Common myeloid progenitor, CD34-positive (primary cell): ENCODE data around the gene SHROOM2.
A peak's percentile ranks its signal among the peaks of the same experiment; 100 is the strongest.
"Not testable (repeated sequence)": the region's sequence is repeated elsewhere in the genome, so short reads cannot be mapped to it uniquely, and the experiment has no call there.

Experiments used
- CTCF ChIA-PET: fragments of 350-600 bp; sonication (Branson Sonifier 250); formaldehyde crosslinking; loops from one replicate; lab custom pipeline; 2021; ENCODE audit warnings: antibody characterized with exemption; lab: Charles Lee
- POLR2A ChIA-PET: fragments of 350-600 bp; sonication (Branson Sonifier 250); formaldehyde crosslinking; loops from one replicate; lab custom pipeline; 2021; ENCODE audit warnings: antibody characterized with exemption; lab: Charles Lee
- DNase-seq, 3 donors: peaks; one replicate each; pipeline versions ENCODE4 v3.0.0 to v3.0.0-alpha.2; 2013
- H3K27ac ChIP-seq, 2 experiments: 1 replicate in 1 of 2; 2 replicates in 1 of 2; pipeline ENCODE4 v1.7.0; 2013; ENCODE audit warnings: inconsistent platforms in 2 of 2, low read length in 2 of 2, mild to moderate bottlenecking in 2 of 2, low read depth in 1 of 2, moderate library complexity in 1 of 2; ENCODE audit not compliant: severe bottlenecking in 2 of 2, insufficient read depth in 1 of 2, poor library complexity in 1 of 2
- H3K27me3 ChIP-seq, 5 experiments: replicated peaks in 2 of 5; 1 replicate in 3 of 5; 2 replicates in 2 of 5; pipeline versions ENCODE4 v1.6.1 to v1.7.0; 2013; ENCODE audit warnings: low read length in 4 of 5, mild to moderate bottlenecking in 2 of 5, moderate library complexity in 2 of 5, inconsistent platforms in 1 of 5; ENCODE audit not compliant: insufficient read depth in 5 of 5, control insufficient read depth in 4 of 5
- H3K36me3 ChIP-seq, 4 experiments: 1 replicate in 2 of 4; 2 replicates in 2 of 4; pipeline versions ENCODE4 v1.6.1 to v1.7.0; 2013; ENCODE audit warnings: low read length in 3 of 4, control low read depth in 1 of 4, mild to moderate bottlenecking in 1 of 4; ENCODE audit not compliant: control insufficient read depth in 4 of 4, insufficient read depth in 4 of 4
- H3K4me1 ChIP-seq, 4 experiments: 1 replicate in 3 of 4; 2 replicates in 1 of 4; pipeline versions ENCODE4 v1.6.1 to v1.7.1; 2013; ENCODE audit warnings: low read length in 3 of 4, mild to moderate bottlenecking in 3 of 4, control low read depth in 1 of 4, inconsistent platforms in 1 of 4, moderate library complexity in 1 of 4; ENCODE audit not compliant: control insufficient read depth in 4 of 4, insufficient read depth in 4 of 4; ENCODE audit errors: control extremely low read depth in 1 of 4
- H3K4me3 ChIP-seq, 7 experiments: 1 replicate in 4 of 7; 2 replicates in 3 of 7; pipeline versions ENCODE4 v1.5.1 to v1.7.0; 2013; ENCODE audit warnings: mild to moderate bottlenecking in 7 of 7, low read length in 6 of 7, moderate library complexity in 6 of 7, inconsistent platforms in 2 of 7, low read depth in 2 of 7, control low read depth in 1 of 7; ENCODE audit not compliant: insufficient read depth in 4 of 7, control insufficient read depth in 1 of 7; ENCODE audit errors: extremely low read depth in 1 of 7
- H3K9me3 ChIP-seq, 5 experiments: 1 replicate in 4 of 5; 2 replicates in 1 of 5; pipeline versions ENCODE4 v1.6.1 to v1.7.1; 2013; ENCODE audit warnings: low read length in 4 of 5, mild to moderate bottlenecking in 2 of 5, inconsistent platforms in 1 of 5, low read depth in 1 of 5, moderate library complexity in 1 of 5; ENCODE audit not compliant: control insufficient read depth in 4 of 5, insufficient read depth in 2 of 5; ENCODE audit errors: control extremely low read depth in 1 of 5
- WGBS: methylation state at CpG from one replicate; pipeline ENCODE4 v1.1.5; 2013; ENCODE audit not compliant: insufficient coverage; 5-methylcytosine and 5-hydroxymethylcytosine counted together

SHROOM2 gene

GRCh38 chrX:9856588-9856987, 70.4 kb downstream of the SHROOM2 start:
- ChIA-PET CTCF (no interaction called here), POLR2A (no interaction called here)
- no peak overlapping the region for H3K27ac ChIP-seq
- no peak for DNase-seq
- no peaks in the 10 kb centered on the region for H3K36me3 ChIP-seq
- H3K27me3 ChIP-seq, result peaks cover 0 to 17% (median 0%) of the 10 kb centered on the region in 5 experiments
- 73% methylated on average over 9 of the region's 9 CpGs for WGBS
- no peaks in the 10 kb centered on the region for H3K4me1 ChIP-seq
- H3K4me3 ChIP-seq, result no peak overlapping the region
- H3K9me3 ChIP-seq, result no peaks in the 10 kb centered on the region

- no peaks in the 10 kb centered on the region for H3K9me3 ChIP-seq
- no peaks in the 10 kb centered on the region for H3K36me3 ChIP-seq
- no peak for DNase-seq
- no peak overlapping the region for H3K27ac ChIP-seq
- peaks cover 0 to 14% (median 0%) of the 10 kb centered on the region in 5 experiments for H3K27me3 ChIP-seq
- ChIA-PET POLR2A (no interaction called here), CTCF (interaction anchor here (1.7 kb wide), 1 partner anchor 15 kb away, joined by 5 read pairs; no protein-coding TSS in a partner anchor)
- 85% methylated on average over 17 of the region's 21 CpGs for WGBS
- H3K4me3 ChIP-seq, result no peak overlapping the region
- no peaks in the 10 kb centered on the region for H3K4me1 ChIP-seq
These were observed 71.6 kb downstream of the SHROOM2 start for GRCh38 chrX:9857575-9858474.

- H3K27ac ChIP-seq, H3K9me3 ChIP-seq, H3K4me3 ChIP-seq, H3K4me1 ChIP-seq, H3K27me3 ChIP-seq, DNase-seq, H3K36me3 ChIP-seq, POLR2A ChIA-PET: not testable (repeated sequence)
- WGBS, result 96% methylated on average over 9 of the region's 11 CpGs
- CTCF ChIA-PET, result interaction anchor here (1.7 kb wide), 1 partner anchor 14 kb away, joined by 5 read pairs; no protein-coding TSS in a partner anchor
These were observed 72.5 kb downstream of the SHROOM2 start for GRCh38 chrX:9858684-9859083.

DNA sequence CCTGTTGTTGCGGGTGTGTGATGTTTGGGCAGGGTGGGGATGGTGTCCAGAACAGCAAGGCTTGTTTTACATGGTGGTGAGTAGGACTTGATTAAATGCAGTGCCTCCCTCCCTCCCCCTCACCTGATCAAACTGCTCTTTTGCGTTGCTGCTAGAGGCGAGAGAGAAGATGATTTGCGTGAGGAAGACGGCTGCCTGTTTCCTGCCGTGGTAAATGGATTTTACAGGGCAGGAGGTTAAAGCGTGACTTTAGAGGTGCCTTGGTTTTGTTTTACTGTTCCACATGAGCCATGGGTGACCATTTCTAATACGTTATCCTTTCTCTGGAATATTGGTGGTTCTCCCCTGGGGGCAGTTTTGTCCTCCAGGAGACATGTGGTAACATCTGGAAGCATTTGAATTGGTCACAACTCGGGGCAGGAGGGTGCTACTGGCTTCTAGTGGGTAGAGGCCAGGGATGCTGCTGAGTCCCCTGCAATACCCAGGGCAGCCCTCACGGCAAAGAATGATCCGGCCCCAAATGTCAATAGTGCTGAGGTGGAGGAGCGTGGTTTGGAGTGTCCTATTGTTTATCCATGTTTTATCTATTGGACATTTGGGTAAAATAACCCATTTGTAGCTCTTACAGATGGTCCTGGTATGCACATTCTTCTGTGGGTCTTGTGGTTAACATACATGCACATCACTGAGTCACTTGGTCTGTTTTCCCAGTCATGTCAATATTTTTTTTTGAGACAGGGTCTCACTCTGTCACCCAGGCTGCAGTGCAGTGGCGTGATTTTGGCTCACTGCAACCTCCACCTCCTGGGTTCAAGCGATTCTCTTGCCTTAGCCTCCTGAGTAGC, 73.7 kb downstream of the SHROOM2 start:
- Histone ChIP-seq H3K27ac (no peak overlapping the region), H3K4me3 (no peak overlapping the region), H3K36me3 (no peaks in the 10 kb centered on the region), H3K27me3 (peaks cover 0 to 8% (median 0%) of the 10 kb centered on the region in 5 experiments), H3K9me3 (no peaks in the 10 kb centered on the region), H3K4me1 (peaks cover 0 to 4% (median 0%) of the 10 kb centered on the region in 4 experiments)
- ChIA-PET POLR2A (no interaction called here), CTCF (no interaction called here)
- 32% methylated on average over 7 of the region's 14 CpGs for WGBS
- peak in 1 of 3 donors; percentile 13 for DNase-seq

DNA sequence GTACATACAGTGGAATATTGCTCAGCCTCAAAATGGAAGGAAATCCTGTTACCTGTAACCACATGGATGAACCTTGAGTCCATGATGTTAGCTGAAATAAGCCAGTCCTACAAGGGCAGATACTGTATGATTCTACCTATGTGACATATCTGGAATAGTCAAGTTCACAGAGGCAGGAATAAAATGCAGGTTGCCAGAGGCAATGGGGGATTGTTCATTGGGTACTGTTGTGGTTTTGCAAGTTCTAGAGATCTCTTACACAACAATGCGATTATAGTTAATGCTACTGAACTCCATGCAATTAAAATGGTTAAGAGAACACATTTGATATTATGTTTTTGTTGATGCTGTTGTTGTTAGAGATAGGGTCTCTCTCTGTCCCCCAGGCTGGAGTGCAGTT, 74.6 kb downstream of the SHROOM2 start:
- POLR2A ChIA-PET, result no interaction called here
- H3K27me3 ChIP-seq, result peaks cover 0 to 11% (median 0%) of the 10 kb centered on the region in 5 experiments
- no peak overlapping the region for H3K4me3 ChIP-seq
- CTCF ChIA-PET, result no interaction called here
- no peak for DNase-seq
- H3K4me1 ChIP-seq, result peaks cover 0 to 4% (median 0%) of the 10 kb centered on the region in 4 experiments
- no peak overlapping the region for H3K27ac ChIP-seq
- H3K9me3 ChIP-seq, result no peaks in the 10 kb centered on the region
- no peaks in the 10 kb centered on the region for H3K36me3 ChIP-seq
- WGBS, result no CpG with 5 or more reads among the region's 1 CpG

DNA sequence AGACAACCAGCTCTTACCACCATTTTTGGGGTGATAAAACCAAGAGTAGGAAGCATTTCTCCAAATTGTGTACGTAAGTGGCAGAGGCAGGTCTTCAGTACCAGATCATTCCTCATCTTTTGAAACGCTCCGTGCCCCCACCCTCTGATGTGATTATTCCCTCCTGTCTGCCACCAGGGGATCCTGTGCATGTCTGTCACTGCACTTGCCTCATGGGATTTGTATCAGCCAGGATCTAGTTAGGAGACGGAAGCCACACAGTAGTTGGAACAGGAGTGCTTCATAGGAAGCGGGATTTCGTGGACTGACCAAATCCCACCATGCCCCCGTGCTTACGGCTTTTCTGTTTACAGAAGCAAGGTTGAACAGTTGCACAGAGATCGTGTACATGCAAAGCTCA, 75.5 kb downstream of the SHROOM2 start:
- Histone ChIP-seq H3K4me3 (no peak overlapping the region), H3K4me1 (peaks cover 0 to 4% (median 0%) of the 10 kb centered on the region in 4 experiments), H3K9me3 (no peaks in the 10 kb centered on the region), H3K27ac (no peak overlapping the region), H3K27me3 (peaks cover 0 to 11% (median under 1%) of the 10 kb centered on the region in 5 experiments), H3K36me3 (no peaks in the 10 kb centered on the region)
- ChIA-PET CTCF (no interaction called here), POLR2A (no interaction called here)
- DNase-seq, result no peak
- 96% methylated on average over 9 of the region's 9 CpGs for WGBS
